Sciatic nerve (tissue), 2 donors: ENCODE data around the gene CD209. TPM values are rescaled to one million over a fixed set of nuclear protein-coding genes. Genes with fewer than 3 reads are reported as not detected.

Experiments used
- ATAC-seq: fragments of 200-7000 bp; cut with Tn5 transposase; one replicate; pipeline ENCODE4 v1.9.1; 2020; ENCODE audit warnings: mild to moderate bottlenecking, moderate library complexity
- DNase-seq: peaks from one replicate; pipeline ENCODE4 v3.0.0-alpha.2; 2020; ENCODE audit warnings: low spot score
- intact Hi-C: fragments of 100-400 bp; cut with DNase I; formaldehyde crosslinking; loops from one replicate; pipeline ENCODE4 v1.14.2; 2022
- total RNA-seq: library from RNA; stranded (reverse); fragmentation: NEBNext Ultra II Directional; extraction: Animal tissue kit (Norgen Biotek cat#: 25700); gene quantifications from one replicate; pipeline ENCODE4 v1.2.1, GENCODE V29; 2021
- donor health status: DM: no; HTN: no; CAD: no.
- donor health status: DM: no; HTN: no; CAD: no.

Gene CD209
- total RNA-seq, 1 donor from 2014 or later: 20.1 TPM

- DNase-seq (no peak), ATAC-seq (no peak)
- intact Hi-C loops: no loop called here
Measured at GRCh38 chr19:7716762-7717161, 30.6 kb downstream of the CD209 start.

- ATAC-seq (no peak), DNase-seq (no peak)
- intact Hi-C loops: no loop called here
Measured at GRCh38 chr19:7715671-7716070, 31.7 kb downstream of the CD209 start.

DNA sequence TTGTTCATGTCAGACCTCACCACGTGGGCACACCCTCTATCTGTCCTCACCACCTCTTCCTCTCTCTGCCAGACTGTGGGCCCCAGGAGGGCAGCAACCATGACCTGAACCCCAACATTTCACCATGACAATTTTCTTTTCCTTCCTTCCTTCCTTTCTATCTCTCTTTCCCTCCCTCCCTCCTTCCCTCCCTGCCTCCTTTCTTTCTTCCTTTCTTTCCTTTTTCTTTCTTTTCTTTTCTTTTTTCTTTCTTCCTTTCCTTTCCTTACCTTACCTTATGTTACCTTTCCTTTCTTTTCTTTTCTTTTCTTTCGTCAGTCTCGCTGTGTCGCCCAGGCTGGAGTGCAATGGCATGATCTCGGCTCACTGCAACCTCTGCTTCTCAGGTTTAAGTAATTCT lies 36.7 kb downstream of the CD209 start:
- no peak for ATAC-seq
- DNase-seq: no peak
- intact Hi-C loops: no loop called here

DNA sequence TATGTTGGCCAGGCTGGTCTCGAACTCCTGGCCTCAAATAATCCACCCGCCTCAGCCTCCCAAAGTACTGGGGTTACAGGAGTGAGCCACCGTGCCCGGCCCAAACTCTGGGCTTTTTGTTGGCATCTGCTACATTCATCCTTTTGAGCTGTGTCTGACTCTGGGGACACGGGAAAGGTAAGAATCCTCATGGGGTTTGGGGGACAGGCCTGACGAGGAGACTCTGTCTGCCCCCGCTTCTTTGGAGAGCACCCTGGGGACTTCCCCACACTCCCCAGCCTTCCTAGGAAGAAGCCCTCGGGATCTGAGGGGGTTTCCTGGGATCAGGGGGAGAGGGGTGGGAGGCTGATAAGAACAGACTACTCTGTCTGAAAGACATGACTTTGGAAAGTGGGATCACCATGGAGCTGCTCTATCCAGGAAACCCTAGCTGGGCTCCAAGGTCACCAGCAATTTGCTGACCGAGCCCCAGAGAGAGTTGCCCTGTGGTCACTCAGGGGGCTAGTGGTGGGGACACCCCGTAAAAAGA lies 37.3 kb downstream of the CD209 start:
- no peak for DNase-seq
- no peak for ATAC-seq
- intact Hi-C loops: no loop called here

- intact Hi-C loops: no loop called here
- ATAC-seq (peak; percentile 46), DNase-seq (no peak)
Measured at GRCh38 chr19:7706955-7707456, 40.3 kb downstream of the CD209 start.

- intact Hi-C loops: no loop called here
Measured at GRCh38 chr19:7706188-7706954, 41.0 kb downstream of the CD209 start.

GRCh38 chr19:7705387-7706187 lies 41.7 kb downstream of the CD209 start:
- intact Hi-C loops: no loop called here
- ATAC-seq (peak; percentile 58), DNase-seq (peak; percentile 76)

More at GRCh38 chr19:7706188-7706954, 41.0 kb downstream of the CD209 start:
- DNase-seq: no peak
- no peak for ATAC-seq

GRCh38 chr19:7704280-7705060 lies 42.9 kb downstream of the CD209 start:
- intact Hi-C loops: no loop called here
- DNase-seq (no peak), ATAC-seq (no peak)

DNA sequence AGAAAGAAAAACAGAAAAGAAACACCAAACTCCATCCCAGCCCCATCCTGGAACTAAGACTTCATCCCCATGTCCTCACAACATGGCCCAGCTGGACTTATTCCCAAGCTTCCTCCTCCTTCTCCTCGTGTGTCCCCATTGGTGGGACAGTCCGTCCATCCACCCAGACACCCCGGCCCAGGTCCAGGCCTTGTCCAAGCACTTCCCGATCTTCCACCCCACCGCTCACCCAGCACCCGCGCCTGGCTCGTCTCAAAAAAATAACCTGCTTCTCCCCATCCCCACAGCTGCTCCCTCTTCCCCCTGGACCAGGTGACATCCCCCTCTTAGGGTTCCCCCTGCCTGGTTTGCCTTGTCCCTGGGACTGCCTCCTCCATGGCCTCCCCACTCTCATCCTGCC lies 44.0 kb downstream of the CD209 start:
- DNase-seq (no peak), ATAC-seq (no peak)
- intact Hi-C loops: no loop called here

DNA sequence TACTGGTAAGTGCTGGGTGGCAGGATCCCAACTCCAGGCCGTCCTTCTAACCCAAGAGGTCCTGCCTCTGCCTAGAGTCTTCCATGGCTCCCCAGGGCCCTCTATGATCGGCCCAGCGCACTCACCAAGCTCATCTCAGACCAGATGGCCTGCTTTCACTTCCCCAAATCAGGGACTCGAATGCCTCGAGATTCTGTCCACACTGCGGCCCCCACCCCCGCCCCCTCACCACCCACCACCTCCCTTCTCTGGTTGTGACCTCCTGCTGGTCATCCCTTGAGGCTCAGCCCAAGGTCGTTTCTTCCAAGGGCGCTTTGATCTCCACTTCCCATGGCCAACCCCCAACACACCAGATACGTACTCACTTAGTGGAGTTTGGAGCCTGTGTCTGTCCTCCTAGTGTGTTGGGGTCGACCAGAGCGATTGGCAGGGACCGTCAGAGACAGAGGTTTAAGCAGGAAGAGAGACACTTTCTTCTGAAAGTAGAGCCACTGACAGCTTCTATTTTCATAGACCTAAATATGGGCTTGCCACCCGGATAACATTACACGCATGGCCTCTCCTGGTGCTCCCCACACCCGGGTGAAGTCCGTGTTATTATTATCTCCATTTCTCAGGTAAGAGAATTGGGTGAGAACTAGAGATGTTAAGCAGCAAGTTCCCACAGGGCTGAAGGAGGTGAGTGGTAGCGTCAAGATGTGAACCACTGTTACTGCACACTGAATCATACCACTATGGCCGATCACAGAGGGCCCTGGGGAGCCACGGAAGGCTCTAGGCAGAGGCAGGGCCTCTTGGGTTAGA lies 45.5 kb downstream of the CD209 start, which contains the start of gene FCER2:
Gene FCER2 (minus strand): TSS at position 478 of the 804 bp plus-strand sequence. CDS start 2,371 bp downstream, outside the sequence.
- DNase-seq (peak; percentile 54), ATAC-seq (peak; percentile 35)
- intact Hi-C loops: no loop called here

GRCh38 chr19:7701049-7701653 lies 46.2 kb downstream of the CD209 start:
- no peak for ATAC-seq

DNA sequence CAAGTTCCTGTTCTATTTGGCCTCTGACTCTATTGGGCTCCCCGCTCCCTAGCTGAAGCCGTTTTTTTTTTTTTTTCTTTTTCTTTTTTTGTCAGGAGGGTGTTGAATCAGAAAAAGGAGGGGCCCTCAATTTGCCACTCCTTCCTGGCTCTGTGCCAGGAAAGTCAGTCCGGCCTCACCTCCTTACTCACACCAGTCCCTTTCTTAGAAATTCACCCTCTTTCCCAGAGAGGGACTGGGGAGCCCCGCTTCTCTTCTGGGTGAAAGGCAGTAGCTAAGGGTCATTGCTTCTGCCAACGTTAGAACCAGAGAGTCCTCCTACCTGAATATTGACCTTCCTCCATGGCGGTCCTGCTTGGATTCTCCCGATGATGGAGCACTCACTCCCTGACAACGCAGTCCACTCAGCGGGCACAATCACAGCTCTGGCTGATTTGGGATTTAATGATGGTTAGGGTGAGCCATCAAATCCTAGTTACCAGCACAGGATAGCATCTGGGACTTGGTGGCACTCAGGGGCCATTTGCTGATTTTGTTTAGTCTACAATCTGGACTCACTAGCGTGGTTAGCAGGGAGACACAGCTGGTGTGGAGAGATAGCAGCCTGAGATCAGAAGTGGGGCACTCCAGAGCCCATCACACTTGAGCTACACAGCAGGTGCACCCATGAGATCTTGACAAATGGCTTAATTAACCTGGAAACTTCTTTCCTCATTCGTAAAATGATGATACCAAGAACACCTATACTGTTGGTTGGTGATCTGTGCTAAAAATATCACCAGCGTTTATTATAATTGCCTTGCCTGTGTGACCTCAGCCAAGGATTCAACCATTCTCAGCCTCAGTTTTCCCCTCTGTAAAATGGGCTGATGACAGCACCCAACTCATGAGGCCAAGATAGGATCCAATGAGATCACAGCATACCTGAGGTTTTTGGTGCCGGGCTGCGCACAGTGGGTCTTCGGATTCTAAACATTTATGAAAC lies 47.6 kb downstream of the CD209 start:
- ATAC-seq: no peak
- peak; percentile 43 for DNase-seq
- intact Hi-C loops: no loop called here

More at GRCh38 chr19:7701049-7701653, 46.2 kb downstream of the CD209 start:
- intact Hi-C loops: no loop called here
- DNase-seq: no peak

DNA sequence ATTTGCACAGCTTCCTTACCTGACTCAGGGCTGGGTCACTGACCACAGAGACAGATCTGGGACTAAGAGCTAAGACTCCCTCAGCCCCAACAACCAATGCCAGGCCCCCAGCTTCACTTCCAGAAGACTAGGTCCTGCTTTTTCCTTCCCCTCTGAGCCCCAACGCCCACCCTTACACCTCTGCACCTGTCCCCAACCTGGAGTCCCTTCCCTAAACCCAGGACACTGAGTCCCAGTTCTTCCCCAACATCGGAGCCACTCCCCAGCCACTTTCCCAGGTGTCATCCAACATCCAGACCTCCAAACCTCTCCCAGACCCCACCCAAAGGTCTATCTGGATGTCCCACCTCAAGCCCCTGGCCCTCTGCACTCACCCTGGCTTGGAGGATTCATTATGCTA lies 48.3 kb downstream of the CD209 start:
- DNase-seq: peak; percentile 36
- intact Hi-C loops: no loop called here
- no peak for ATAC-seq

- DNase-seq: peak; percentile 27
- intact Hi-C loops: no loop called here
- ATAC-seq: no peak
Measured at GRCh38 chr19:7698583-7698982, 48.8 kb downstream of the CD209 start.

DNA sequence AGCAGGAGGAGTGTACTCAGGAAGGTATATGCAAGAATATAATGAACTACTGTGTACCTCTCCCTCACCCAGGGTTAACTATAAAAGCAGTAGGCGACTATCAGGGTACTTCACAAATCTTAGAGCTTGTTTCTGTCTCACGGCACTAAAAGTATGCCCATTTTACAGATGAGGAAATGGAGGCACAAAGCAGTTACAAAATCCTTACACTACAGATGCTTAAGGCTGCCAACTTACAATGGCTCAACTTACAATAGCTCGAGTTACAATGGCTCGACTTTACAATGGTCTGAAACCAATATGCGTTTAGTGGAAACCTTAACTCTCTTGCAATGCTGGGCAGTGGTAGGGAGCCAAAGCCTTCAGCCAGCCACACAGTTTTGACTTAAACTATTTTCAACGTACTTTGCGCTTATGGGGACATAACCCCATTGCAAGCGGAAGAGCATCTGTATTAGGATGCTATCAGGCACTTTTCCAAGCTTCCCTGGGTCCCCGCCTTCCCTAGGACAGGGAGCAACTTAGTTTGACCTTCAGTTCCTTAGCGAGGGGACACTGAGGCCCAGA lies 49.5 kb downstream of the CD209 start:
- ATAC-seq: no peak
- intact Hi-C loops: no loop called here
- DNase-seq: no peak

DNA sequence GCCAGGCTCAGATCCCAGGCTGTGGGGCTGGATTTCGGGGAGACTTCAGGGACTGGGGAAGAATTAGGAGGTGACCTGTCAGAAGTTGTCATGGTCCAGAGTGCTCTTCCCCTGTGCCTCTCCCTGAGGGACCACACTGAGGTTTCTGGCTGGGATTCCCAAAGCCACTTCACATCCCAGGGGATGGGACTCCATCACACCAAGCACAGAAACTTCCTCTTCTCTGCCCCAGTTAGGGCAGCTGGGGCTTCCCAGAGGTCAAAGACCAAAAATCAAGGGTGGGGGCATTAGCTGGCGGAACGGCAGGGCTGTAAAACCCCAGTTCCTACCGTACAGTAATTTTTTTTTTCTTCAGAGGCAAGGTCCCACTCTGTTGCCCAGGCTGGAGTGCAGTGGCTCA lies 52.8 kb downstream of the CD209 start:
- intact Hi-C loops: no loop called here
- DNase-seq (no peak), ATAC-seq (no peak)
